NCI-H1417 treated with DMSO at 0.1 percent for 48 hours (cell line): Measurements from ENCODE around the gene SPOPL.

Experiments
- DNase-seq: peaks from one replicate; lab custom pipeline; 2025; lab: John Stamatoyannopoulos, UW

Gene SPOPL

DNA sequence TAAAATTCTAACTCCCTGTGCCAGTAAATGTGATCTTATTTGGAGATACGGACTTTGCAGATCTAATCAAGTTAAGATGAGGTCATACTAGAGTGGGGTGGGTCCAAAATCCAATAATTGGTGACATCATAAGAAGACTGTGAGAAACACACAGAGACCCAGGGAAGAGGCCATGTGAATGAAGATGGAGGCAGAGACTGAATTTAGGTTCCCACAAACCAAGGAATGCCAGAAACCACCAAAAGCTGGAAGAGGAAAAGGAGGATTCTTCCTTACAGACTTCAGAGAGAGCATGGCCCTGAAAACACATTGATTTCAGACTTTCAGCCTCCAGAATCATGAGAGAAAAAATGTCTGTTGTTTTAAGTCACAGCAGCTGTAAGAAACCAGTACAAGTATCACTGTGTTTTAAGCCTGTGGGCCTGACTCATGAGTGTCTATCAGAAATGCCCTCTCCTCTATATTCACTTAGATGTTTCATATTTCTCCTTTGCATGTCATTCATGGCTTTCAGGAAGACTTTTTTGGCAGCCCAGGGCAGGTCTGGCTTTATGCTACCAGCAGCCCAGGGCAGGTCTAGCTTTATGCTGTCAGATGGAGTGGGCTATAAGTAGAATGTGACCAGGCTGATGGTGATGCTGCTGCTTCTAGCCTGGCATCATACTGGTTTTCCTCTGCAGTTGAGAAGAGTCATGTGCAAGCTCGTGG lies 100.0 kb downstream of the SPOPL start:
- DNase-seq = no peak

GRCh38 chr2:138602166-138602460 lies 100.5 kb downstream of the SPOPL start:
- DNase-seq = no peak

DNA sequence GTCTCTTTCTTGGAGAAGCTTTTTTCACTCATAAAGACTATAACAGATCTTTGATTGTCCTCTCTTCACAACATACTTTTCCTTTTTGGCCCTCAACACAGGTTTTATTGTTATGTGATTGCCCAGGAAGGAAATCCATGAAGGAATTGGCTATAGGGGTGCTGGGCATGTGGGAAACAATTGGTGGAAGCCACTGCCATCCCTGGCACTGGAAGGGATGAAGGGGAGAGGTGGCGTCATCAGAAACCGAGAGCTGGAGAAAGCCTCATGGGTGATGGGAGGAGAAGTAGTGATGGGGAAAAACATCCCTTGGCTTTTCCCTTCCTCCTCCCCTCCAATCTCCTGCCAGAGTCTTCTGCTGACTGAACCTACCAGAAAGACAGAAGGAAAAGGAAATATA lies 106.2 kb downstream of the SPOPL start:
- no peak for DNase-seq

DNA sequence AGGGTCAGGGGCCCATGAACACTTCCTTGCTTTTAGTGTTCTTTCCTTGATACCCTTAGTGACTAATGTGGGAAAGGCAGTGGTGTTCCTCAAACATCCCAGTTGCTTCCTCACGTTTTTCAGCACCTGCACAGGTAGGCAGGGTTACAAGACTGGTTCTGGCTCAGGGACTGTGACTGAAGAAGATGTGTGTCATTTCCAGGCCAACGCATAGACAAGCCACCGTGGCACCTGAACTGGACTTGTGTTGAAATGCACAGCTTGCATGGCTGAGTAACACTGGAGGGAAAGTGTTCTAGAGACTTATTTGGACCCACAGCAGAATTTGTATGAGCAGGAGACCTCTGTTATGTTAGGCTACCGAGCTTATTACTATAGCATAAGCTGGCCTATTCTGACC lies 107.9 kb downstream of the SPOPL start:
- no peak for DNase-seq

DNA sequence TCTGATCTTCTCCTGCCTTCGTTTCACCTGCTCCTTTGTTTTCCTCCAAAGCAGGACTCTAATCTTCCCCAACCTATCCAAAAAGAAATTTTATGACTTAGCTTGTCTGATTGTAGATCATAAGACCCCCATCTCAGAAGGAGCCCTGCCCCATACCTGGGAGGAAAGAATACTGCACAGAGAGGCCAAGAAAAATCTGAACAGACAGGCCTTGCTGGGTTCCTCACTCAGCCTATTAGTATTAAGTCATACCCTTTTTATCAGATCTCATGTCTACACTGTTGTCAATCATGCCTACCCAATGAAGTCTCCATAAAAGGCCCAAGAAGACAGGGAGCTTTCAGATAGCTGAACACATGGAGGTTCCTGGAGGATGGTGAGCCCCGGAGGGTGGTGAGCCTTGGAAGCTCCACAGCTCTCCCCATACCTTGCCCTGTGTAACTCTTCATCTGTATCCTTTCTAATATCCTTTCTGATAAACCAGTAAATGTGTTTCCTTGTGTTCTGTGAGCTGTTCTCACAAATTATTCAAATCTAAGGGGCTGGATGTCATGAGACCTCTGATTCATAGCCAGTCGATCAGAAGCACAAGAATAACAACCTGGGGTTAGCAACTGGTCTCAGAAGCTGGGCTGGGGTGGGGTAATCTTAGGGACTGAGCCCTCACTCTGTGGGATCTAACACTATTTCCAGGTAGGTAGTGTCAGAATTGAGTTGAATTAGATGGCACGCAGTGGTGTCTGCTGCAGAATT lies 108.8 kb downstream of the SPOPL start:
- DNase-seq = no peak

DNA sequence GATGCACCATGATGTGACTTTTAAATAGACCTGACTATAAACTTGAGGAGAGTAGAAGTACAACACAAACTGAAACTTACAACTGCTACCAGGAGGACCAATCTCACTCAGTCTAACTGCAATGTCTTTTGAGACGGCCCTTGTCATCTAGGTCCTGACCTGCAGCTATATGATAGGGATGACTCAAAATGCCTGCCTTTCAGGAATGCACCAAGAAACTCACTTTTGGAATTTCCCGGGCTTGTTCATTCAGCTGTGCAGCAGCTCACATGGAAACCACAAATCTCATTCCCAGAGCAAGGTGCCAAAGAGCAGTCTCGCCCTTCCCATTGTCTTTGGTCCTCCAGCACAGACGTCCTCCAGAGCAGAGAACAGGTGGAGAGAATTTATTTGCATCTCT lies 113.7 kb downstream of the SPOPL start:
- DNase-seq = no peak

- no peak for DNase-seq
Measured at GRCh38 chr2:138617026-138617425, 115.5 kb downstream of the SPOPL start.

- DNase-seq = no peak
Measured at GRCh38 chr2:138618971-138619370, 117.4 kb downstream of the SPOPL start.

DNA sequence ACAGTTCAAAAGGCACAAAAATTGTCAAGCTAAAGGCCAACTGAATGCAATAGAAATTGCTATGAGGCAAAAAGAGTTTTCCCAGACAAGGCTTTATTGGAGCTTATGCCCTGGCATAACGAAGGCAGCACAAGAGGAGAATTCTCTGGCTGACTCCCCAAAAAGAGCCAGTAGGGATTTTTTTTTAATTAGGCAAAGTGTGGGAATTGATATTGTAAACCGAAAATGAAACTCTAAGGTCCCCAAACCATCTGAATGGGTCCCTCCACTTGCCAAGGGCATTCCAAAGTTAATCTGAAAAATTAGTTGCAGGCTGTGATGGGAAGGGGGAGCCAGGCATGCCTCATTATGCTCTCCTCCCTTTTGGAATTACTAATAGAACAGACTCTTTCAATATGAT lies 118.9 kb downstream of the SPOPL start:
- DNase-seq = no peak

- DNase-seq = no peak
Measured at GRCh38 chr2:138621139-138621538, 119.6 kb downstream of the SPOPL start.

DNA sequence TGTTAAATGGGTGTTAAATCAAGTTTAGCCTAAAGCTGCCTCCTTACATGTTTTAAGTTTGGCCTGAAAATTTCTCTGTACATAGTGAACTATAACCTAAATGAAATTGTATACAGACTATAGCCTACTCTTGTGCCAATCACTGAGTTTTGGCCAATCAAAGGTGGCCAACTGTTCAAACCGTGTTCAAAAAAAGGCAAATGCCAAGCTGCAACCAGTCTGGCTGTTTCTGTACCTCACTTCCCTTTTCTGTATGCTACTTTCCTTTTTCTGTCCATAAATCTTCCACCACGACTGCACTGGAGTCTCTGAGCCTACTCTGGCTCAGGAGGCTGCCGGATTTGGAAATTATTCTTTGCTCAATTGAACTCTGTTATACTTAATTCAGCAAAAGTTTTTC lies 121.0 kb downstream of the SPOPL start:
- no peak for DNase-seq
